Stimulated activated naive CD8-positive, alpha-beta T cell treated with anti-CD3 and anti-CD28 coated beads, Interleukin-15, amount 100 ng/mL, for 72 hours (primary cell): ENCODE results near the gene UCN3.
A peak's percentile ranks its signal among the peaks of the same experiment; 100 is the strongest.
"Not testable (repeated sequence)": the region's sequence is repeated elsewhere in the genome, so short reads cannot be mapped to it uniquely, and the experiment has no call there.

Source experiments
- ATAC-seq: fragments of 150-1000 bp; cut with Tn5 transposase; 2 replicates; pipeline ENCODE4 v1.10.0; 2021; ENCODE audit warnings: mild to moderate bottlenecking, moderate library complexity
- DNase-seq, 2 donors: peaks; one replicate each; pipeline ENCODE4 v3.0.0; 2021 to 2022
- H3K27ac Mint-ChIP-seq, 2 donors: one replicate each; pipeline ENCODE4 v1.8.0; 2022; ENCODE audit warnings: mild to moderate bottlenecking in 2 of 2, mixed read lengths in 2 of 2, moderate library complexity in 2 of 2
- H3K27me3 Mint-ChIP-seq: one replicate; pipeline ENCODE4 v1.8.0; 2022; ENCODE audit warnings: mixed read lengths
- H3K4me1 Mint-ChIP-seq: one replicate; pipeline ENCODE4 v1.8.0; 2022; ENCODE audit warnings: mild to moderate bottlenecking, mixed read lengths
- H3K4me3 Mint-ChIP-seq, 2 donors: one replicate each; pipeline ENCODE4 v1.8.0; 2022; ENCODE audit warnings: mild to moderate bottlenecking in 2 of 2, mixed read lengths in 2 of 2, moderate library complexity in 1 of 2
- H3K9me3 Mint-ChIP-seq, 2 donors: one replicate each; pipeline ENCODE4 v1.8.0; 2022; ENCODE audit warnings: mixed read lengths in 2 of 2

UCN3 gene

DNA sequence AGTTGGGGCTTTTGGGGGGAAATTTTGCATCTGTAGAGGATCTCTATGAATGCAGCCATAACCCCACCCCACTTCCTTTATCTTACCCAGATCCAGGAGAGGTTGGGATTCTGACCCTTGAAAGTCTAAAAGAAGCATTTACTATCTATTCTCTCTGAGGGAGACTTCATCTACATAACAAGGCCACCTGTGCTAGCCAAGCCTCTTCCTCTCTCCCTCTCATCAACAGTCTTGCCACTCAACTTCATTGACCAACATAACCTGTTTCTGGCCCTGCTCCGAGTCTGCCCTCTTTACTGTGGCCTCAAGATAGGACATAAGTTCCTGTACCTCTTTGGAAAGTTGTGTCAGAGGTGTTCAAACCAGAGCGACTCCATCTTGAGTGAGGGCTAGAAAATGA, 20.5 kb downstream of the UCN3 start:
- ATAC-seq: no peak
- DNase-seq: no peak
- H3K9me3 Mint-ChIP-seq: peaks cover 15 to 16% of the 10 kb centered on the region in 2 donors
- no peaks in the 10 kb centered on the region for H3K4me1 Mint-ChIP-seq
- H3K27me3 Mint-ChIP-seq: peaks cover 6% of the 10 kb centered on the region
- no peak overlapping the region for H3K4me3 Mint-ChIP-seq
- H3K27ac Mint-ChIP-seq: no peak overlapping the region

DNA sequence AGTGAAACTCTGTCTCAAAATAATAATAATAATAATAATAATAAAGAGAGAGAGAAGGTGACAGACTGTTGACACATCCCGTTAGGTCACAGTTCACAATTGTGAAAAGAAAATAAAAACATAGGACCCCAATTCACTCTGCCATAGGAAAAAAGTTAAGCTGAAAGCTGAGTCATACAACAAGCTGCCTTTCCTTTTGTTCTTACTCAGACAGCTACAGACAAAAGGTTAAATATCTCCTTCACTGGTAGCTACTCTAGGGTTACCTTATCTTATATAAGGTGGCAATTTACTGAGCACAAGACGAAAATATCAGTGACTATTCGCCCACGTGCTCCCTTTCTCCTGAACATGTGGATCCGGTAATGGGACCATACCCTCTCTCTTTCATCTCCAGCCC, 22.4 kb downstream of the UCN3 start:
- ATAC-seq (no peak), DNase-seq (no peak)
- H3K27ac Mint-ChIP-seq: no peak overlapping the region
- H3K27me3 Mint-ChIP-seq: peaks cover 6% of the 10 kb centered on the region
- H3K9me3 Mint-ChIP-seq: peaks cover 29 to 34% of the 10 kb centered on the region in 2 donors
- H3K4me3 Mint-ChIP-seq: no peak overlapping the region
- H3K4me1 Mint-ChIP-seq: no peaks in the 10 kb centered on the region

DNA sequence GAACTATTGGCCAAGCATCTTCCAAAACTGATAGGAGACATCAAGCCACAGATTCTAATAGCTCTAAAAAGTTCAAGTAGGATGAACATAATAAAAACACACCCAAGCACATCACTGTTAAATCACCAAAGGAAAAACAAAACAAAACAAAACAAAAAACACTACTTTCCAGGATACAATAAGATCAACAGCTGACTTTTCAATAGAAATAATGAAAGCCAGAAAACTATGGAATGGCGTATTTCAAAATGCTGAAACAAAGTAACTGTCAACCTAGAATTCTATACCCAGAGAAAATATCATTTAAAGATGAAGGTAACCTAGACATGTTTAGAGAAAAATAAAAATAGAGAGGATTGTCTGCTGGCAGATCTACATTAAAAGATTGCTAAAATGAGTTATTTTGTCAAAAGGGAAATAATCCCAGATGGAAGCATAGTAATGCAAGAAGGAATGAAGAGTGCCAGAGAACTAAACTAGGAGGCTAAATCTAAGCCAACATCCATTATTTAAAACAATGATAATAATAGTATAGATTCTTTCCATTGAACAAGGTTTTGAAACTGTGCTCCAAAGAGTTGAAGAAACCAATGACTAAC, 25.9 kb downstream of the UCN3 start:
- peaks cover 29 to 39% of the 10 kb centered on the region in 2 donors for H3K9me3 Mint-ChIP-seq
- ATAC-seq: no peak

GRCh38 chr10:5391790-5392189, 27.0 kb downstream of the UCN3 start:
- no peak overlapping the region for H3K4me3 Mint-ChIP-seq
- H3K27me3 Mint-ChIP-seq: peaks cover 13% of the 10 kb centered on the region
- H3K9me3 Mint-ChIP-seq: peaks cover 29 to 39% of the 10 kb centered on the region in 2 donors
- no peak overlapping the region for H3K27ac Mint-ChIP-seq
- H3K4me1 Mint-ChIP-seq: no peaks in the 10 kb centered on the region
- no peak for ATAC-seq
- DNase-seq: no peak

More for the DNA sequence above, 25.9 kb downstream of the UCN3 start:
- no peak overlapping the region for H3K27ac Mint-ChIP-seq
- DNase-seq: no peak
- H3K4me1 Mint-ChIP-seq: no peaks in the 10 kb centered on the region
- H3K27me3 Mint-ChIP-seq: peaks cover 13% of the 10 kb centered on the region
- no peak overlapping the region for H3K4me3 Mint-ChIP-seq

DNA sequence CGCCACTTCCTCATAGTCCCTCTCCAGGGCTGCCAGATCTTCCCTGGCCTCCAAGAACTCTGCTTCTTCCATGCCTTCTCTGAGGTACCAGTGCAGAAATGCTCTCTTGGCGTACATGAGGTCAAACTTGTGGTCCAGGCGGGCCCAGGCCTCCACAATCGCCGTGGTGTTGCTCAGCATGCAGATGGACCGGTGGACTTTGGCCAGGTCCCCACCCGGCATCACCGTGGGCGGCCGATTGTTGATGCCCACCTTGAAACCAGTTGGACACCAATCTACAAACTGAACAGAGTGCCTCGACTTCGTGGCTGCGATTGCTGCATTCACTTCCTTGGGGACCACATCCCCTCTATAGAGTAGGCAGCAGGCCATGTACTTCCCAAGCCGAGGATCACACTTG, 28.8 kb downstream of the UCN3 start:
- no peak for DNase-seq
- peaks cover 23 to 32% of the 10 kb centered on the region in 2 donors for H3K9me3 Mint-ChIP-seq

GRCh38 chr10:5395168-5395567, 30.4 kb downstream of the UCN3 start:
- peaks cover 12 to 24% of the 10 kb centered on the region in 2 donors for H3K9me3 Mint-ChIP-seq
- no peaks in the 10 kb centered on the region for H3K4me1 Mint-ChIP-seq
- no peak overlapping the region for H3K27ac Mint-ChIP-seq

More for the DNA sequence above, 28.8 kb downstream of the UCN3 start:
- ATAC-seq: no peak
- Mint-ChIP-seq H3K4me3 (no peak overlapping the region), H3K27ac (no peak overlapping the region), H3K4me1 (no peaks in the 10 kb centered on the region), H3K27me3 (peaks cover 15% of the 10 kb centered on the region)

DNA sequence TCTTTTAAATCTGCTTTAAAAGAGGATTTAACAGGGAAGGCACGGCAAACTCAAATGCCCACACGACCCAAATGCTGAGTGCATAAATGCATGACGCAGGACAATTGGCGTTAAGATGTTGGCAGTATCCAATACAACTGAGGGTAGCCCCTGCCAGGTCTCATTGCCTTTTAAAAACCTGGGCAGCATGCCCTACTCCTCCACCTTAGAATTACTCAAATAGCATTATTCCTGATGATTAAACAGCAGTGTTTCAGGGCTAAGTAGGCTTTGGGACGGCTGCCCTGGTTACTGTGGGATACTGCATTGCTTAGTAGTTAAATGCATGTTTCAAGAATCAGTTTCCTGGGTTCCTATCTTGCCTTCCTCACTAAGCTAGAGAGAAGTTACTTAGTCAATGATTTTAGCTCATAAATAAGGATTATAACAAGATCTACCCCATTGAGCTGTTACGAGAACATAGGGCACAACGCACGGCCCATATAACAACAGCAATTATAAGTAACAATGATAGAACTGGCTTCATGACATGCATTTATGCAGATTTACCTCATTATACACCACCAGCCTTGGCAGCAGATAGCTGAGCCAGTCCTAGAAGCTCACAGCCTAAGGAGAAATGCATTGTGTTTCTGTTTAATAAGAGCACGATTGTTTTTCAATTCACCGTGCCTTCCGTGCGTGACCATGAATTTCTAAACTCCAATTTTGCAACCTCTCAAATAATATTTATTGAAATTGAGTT, 32.0 kb downstream of the UCN3 start:
- Mint-ChIP-seq H3K27me3 (peaks cover 15% of the 10 kb centered on the region), H3K4me1 (no peaks in the 10 kb centered on the region), H3K9me3 (peaks cover 0 to 9% of the 10 kb centered on the region in 2 donors), H3K4me3 (no peak overlapping the region), H3K27ac (no peak overlapping the region)
- ATAC-seq (no peak), DNase-seq (no peak)

More at GRCh38 chr10:5395168-5395567, 30.4 kb downstream of the UCN3 start:
- DNase-seq (no peak), ATAC-seq (no peak)
- H3K27me3 Mint-ChIP-seq: peaks cover 15% of the 10 kb centered on the region
- no peak overlapping the region for H3K4me3 Mint-ChIP-seq

- H3K27me3 Mint-ChIP-seq: peaks cover 8% of the 10 kb centered on the region
- no peak overlapping the region for H3K27ac Mint-ChIP-seq
- no peak overlapping the region for H3K4me3 Mint-ChIP-seq
- H3K9me3 Mint-ChIP-seq: no peaks in the 10 kb centered on the region
- ATAC-seq (no peak), DNase-seq (no peak)
- H3K4me1 Mint-ChIP-seq: no peaks in the 10 kb centered on the region
These were observed 34.6 kb downstream of the UCN3 start for GRCh38 chr10:5399332-5399731.

DNA sequence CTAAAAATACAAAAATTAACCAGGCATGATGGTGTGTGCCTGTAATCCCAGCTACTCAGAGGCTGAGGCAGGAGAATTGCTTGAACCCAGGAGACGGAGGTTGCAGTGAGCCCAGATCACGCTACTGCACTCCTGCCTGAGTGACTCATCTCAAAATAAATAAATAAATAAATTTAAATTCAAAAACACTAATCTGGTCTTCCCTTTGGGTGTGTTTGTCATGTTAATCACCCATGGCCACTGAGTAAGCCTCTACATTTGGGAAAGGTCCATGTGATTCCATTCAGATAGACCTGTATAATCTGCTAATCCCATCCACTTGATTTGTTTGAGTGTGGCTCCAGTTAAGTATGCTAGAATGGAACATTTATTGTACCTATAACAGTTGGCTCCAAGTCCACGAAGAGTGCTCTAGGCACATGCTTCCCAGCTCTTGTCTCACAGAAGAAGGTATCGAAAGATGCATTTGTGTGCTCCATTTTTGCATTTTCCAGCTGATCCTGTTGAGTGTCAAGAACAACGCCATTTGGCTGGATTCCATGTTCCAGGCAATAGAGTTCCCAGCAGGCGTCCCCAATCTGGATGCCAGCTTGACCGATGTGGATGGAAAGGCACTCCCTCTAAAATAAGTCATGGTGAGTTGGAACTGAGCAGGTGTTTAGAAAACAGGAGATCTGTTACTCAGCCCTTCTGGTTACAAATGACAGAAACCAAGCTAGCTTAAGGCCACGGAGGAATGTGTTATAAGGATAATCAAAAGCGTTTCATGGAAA, 35.9 kb downstream of the UCN3 start:
- no peak overlapping the region for H3K27ac Mint-ChIP-seq
- H3K27me3 Mint-ChIP-seq: peaks cover 8% of the 10 kb centered on the region
- ATAC-seq (no peak), DNase-seq (no peak)
- H3K4me3 Mint-ChIP-seq: no peak overlapping the region
- no peaks in the 10 kb centered on the region for H3K4me1 Mint-ChIP-seq
- no peaks in the 10 kb centered on the region for H3K9me3 Mint-ChIP-seq

DNA sequence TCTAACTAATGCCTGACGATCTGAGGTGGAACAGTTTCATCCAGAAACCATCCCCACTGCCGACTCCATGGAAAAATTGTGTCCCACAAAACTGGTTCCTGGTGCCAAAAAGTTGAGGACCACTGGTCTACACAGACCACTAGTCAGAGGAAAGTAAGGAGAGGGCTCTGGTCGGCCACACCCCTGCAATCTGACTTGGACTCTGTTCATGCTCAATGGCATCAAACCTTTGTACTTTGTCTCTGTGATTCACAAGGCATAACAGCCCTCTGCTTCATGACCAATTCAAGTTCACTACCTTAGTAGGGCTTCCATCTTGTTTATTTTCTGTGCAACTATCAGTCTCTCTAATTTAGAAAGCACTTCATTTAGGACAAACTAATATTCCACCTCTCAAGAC, 38.0 kb downstream of the UCN3 start:
- Mint-ChIP-seq H3K4me1 (no peaks in the 10 kb centered on the region), H3K27me3 (peaks cover 3% of the 10 kb centered on the region), H3K9me3 (no peaks in the 10 kb centered on the region), H3K4me3 (no peak overlapping the region), H3K27ac (no peak overlapping the region)
- ATAC-seq: no peak
- no peak for DNase-seq

- Mint-ChIP-seq H3K4me3 (no peak within 1 kb of the TSS), H3K27me3 (peaks cover 6% of the 10 kb centered on the region), H3K27ac (peak within 1 kb of the TSS in 1 of 2 donors; percentile 54), H3K4me1 (no peaks in the 10 kb centered on the region), H3K9me3 (no peaks in the 10 kb centered on the region)
- DNase-seq (no peak), ATAC-seq (no peak)
These were observed 39.7 kb downstream of the UCN3 start, which contains the start of gene TUBAL3 for GRCh38 chr10:5404208-5405041. Gene TUBAL3 (minus strand): TSS chr10:5404828. CDS start chr10:5404792, 36 bp downstream.

- ATAC-seq: no peak
- Mint-ChIP-seq H3K4me3 (no peak overlapping the region), H3K9me3 (peaks cover 0 to 7% of the 10 kb centered on the region in 2 donors), H3K4me1 (no peaks in the 10 kb centered on the region), H3K27ac (no peak overlapping the region), H3K27me3 (peaks cover 15% of the 10 kb centered on the region)
- no peak for DNase-seq
These were observed 42.2 kb downstream of the UCN3 start for GRCh38 chr10:5406918-5407317.

DNA sequence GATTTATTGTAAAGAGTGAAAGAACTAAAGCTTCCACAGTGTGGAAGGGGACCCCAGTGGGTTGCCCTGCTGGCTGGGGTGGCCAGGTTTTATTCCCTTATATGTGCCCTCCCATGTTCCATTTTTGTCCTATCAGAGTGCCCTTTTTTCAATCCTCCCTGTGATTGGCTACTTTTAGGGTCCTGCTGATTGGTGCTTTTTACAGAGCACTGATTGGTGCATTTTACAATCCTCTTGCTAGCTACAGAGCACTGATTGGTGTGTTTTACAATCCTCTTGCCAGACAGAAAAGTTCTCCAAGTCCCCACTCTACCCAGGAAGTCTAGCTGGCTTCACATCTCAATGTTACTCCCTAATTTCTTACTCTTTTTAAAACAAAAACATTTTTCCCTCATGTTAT, 46.0 kb downstream of the UCN3 start:
- H3K4me3 Mint-ChIP-seq, DNase-seq: not testable (repeated sequence)

DNA sequence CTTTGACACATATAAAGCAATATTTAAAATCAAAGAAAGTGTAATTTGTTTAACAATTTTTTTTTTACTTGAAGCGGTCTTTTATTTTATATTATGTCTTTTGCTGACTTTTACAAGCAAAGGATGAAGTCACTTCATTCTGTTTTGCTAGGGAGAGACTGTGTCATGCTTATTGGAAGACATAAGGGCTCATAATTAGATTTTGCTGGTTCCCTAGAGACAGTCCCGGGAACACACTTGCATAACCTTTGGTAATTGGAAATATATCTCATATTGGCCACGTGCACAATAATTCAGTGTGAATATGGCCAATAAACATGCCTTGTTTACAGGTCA, 47.1 kb downstream of the UCN3 start:
- Mint-ChIP-seq H3K27me3 (peaks cover 15% of the 10 kb centered on the region), H3K9me3 (peaks cover 0 to 7% of the 10 kb centered on the region in 2 donors), H3K4me3 (peak overlapping the region in 1 of 2 donors; percentile 75), H3K27ac (peak overlapping the region in 1 of 2 donors; percentile 63), H3K4me1 (no peaks in the 10 kb centered on the region)
- DNase-seq: no peak
- ATAC-seq: no peak

More for the DNA sequence above, 46.0 kb downstream of the UCN3 start:
- not testable (repeated sequence) for H3K4me1 Mint-ChIP-seq, H3K27ac Mint-ChIP-seq, ATAC-seq, H3K9me3 Mint-ChIP-seq
- H3K27me3 Mint-ChIP-seq: peaks cover 15% of the 10 kb centered on the region

DNA sequence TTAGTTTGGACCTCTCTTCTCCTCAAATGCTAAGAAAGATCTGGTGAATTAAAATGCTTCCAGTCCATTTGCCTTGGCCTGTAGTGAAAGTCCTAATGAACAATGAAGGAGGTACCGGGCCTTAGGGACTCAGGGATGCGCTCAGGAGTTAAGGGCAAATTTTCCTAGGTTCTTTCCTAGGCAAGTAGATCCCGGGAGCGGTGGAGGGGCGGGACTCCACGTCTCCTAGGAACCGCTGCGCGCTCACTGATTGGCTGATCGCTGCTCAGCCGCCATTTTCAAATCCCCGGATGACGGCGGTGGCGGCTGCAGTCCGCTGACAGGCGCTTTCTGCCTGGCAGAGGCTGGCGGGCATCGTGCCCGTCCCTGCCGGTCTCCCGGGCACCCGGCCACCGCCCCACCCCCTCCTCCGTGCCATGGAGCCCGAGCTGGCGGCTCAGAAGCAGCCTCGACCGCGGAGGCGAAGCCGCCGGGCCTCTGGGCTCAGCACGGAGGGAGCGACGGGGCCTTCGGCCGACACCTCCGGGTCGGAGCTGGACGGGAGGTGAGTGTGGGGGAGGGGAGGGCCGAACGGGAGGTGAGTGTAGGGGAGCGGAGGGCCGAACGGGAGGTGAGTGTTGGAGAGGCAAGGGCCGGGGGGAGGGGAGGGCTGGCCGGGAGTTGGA, 47.6 kb downstream of the UCN3 start, which contains the start of gene NET1:
NET1 (plus strand) TSS at position 281 of the 665 bp plus-strand sequence; CDS start at position 417, 136 bp downstream.
- Mint-ChIP-seq H3K9me3 (peaks cover 0 to 7% of the 10 kb centered on the region in 2 donors), H3K4me3 (peak within 1 kb of the TSS in 1 of 2 donors; percentile 75), H3K27ac (peak within 1 kb of the TSS; percentile 63 to 76), H3K4me1 (no peaks in the 10 kb centered on the region), H3K27me3 (peaks cover 15% of the 10 kb centered on the region)
- ATAC-seq: peak; percentile 92
- peak; percentile 72 to 79 for DNase-seq
